ENCODE data around the gene MBP. TPM values are rescaled to one million over a fixed set of nuclear protein-coding genes. Genes with fewer than 3 reads are reported as not detected.

Gene MBP
- total RNA-seq, 1 experiment from 2014 or later = 31.6 TPM

GRCh38 chr18:77056344-77057005 lies 76.1 kb downstream of the MBP start:
- TF ChIP-seq CTCF (IDR thresholded peaks at IDR 0.05; ENCODE audit: unreplicated experiment) = no peak
- Mint-ChIP-seq H3K4me1 (ENCODE audit: insufficient read depth, unreplicated experiment) (no peaks in the 10 kb centered on the region), H3K4me3 (ENCODE audit: unreplicated experiment) (no peak overlapping the region), H3K27me3 (ENCODE audit: insufficient read depth, unreplicated experiment) (no peaks in the 10 kb centered on the region), H3K9me3 (ENCODE audit: unreplicated experiment) (no peaks in the 10 kb centered on the region), H3K27ac (ENCODE audit: low read depth, unreplicated experiment) (no peak overlapping the region), H3K36me3 (ENCODE audit: insufficient read depth, unreplicated experiment) (peaks cover 18% of the 10 kb centered on the region)
- no peak for DNase-seq (ENCODE audit: unreplicated experiment)
- BruUV-seq (replicated peaks) = no TSS peak
- intact Hi-C loops (cut with micrococcal nuclease) = no loop called here
- POLR2A ChIA-PET = no interaction called here
- CTCF ChIA-PET = interaction anchor here (0.6 to 1.4 kb wide), 2 partner anchors 155 to 369 kb away, joined by 3 to 4 read pairs; no protein-coding TSS in a partner anchor

GRCh38 chr18:77055429-77056300 lies 76.9 kb downstream of the MBP start:
- Mint-ChIP-seq H3K27me3 (ENCODE audit: insufficient read depth, unreplicated experiment) (no peaks in the 10 kb centered on the region), H3K4me1 (ENCODE audit: insufficient read depth, unreplicated experiment) (no peaks in the 10 kb centered on the region), H3K4me3 (ENCODE audit: unreplicated experiment) (no peak overlapping the region), H3K9me3 (ENCODE audit: unreplicated experiment) (no peaks in the 10 kb centered on the region), H3K36me3 (ENCODE audit: insufficient read depth, unreplicated experiment) (peaks cover 18% of the 10 kb centered on the region), H3K27ac (ENCODE audit: low read depth, unreplicated experiment) (no peak overlapping the region)
- POLR2A ChIA-PET = no interaction called here
- CTCF ChIA-PET = interaction anchor here (0.6 kb wide), 1 partner anchor 370 kb away, joined by 3 read pairs; no protein-coding TSS in a partner anchor
- no TSS peak for BruUV-seq (replicated peaks)
- no peak for DNase-seq (ENCODE audit: unreplicated experiment)
- no peak for TF ChIP-seq CTCF (IDR thresholded peaks at IDR 0.05; ENCODE audit: unreplicated experiment)
- intact Hi-C loops (cut with micrococcal nuclease) = no loop called here

DNA sequence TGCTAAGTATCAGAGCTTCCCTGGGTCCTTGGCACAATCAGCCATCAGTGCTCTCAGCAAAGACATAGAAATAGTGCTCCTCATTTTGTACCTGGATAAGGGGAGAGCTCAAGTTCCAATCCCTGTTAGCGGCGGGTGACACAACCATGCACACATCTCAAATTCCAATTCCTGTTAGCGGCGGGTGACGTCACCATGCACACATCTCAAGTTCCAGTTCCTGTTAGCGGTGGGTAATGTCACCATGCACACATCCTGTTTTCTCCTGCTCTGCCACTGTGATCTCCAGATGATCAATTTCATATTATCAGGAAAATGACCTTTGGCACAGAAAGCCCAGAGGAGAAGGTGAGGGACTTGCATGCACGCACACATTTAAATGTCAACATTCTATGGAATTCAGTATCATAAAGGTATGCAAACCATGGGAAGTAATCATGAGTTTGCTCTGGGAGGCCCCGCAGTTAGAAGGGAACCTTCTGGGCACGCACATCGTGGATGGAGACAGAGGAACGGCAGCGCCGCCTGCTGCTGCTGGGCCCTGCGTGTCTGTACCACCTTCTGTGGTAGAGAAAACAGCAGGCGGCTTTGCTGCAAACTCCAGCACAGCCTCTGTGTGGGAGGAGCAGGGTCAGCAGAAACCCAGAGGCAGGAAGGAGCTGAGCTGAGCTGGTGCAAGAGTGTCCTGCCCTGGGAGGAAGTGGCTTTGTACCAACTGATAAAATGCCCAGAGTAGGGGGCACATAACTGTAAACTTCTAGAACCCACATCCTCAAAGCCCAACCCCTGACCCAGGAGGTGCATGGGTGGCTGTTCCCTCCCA lies 77.8 kb downstream of the MBP start:
- H3K36me3 Mint-ChIP-seq (ENCODE audit: insufficient read depth, unreplicated experiment) = peaks cover 17% of the 10 kb centered on the region
- no peak overlapping the region for H3K4me3 Mint-ChIP-seq (ENCODE audit: unreplicated experiment)
- no peaks in the 10 kb centered on the region for H3K4me1 Mint-ChIP-seq (ENCODE audit: insufficient read depth, unreplicated experiment)
- H3K9me3 Mint-ChIP-seq (ENCODE audit: unreplicated experiment) = no peaks in the 10 kb centered on the region
- no peak for TF ChIP-seq CTCF (IDR thresholded peaks at IDR 0.05; ENCODE audit: unreplicated experiment)
- intact Hi-C loops (cut with micrococcal nuclease) = no loop called here
- no TSS peak for BruUV-seq (replicated peaks)
- DNase-seq (ENCODE audit: unreplicated experiment) = no peak
- CTCF ChIA-PET = interaction anchor here (3.1 kb wide), 1 partner anchor 71 kb away, joined by 8 read pairs; no protein-coding TSS in a partner anchor
- H3K27ac Mint-ChIP-seq (ENCODE audit: low read depth, unreplicated experiment) = no peak overlapping the region
- POLR2A ChIA-PET = no interaction called here
- no peaks in the 10 kb centered on the region for H3K27me3 Mint-ChIP-seq (ENCODE audit: insufficient read depth, unreplicated experiment)

GRCh38 chr18:77054288-77054605 lies 78.3 kb downstream of the MBP start:
- intact Hi-C loops (cut with micrococcal nuclease) = no loop called here
- Mint-ChIP-seq H3K36me3 (ENCODE audit: insufficient read depth, unreplicated experiment) (peaks cover 12% of the 10 kb centered on the region), H3K4me3 (ENCODE audit: unreplicated experiment) (no peak overlapping the region), H3K4me1 (ENCODE audit: insufficient read depth, unreplicated experiment) (no peaks in the 10 kb centered on the region), H3K27ac (ENCODE audit: low read depth, unreplicated experiment) (no peak overlapping the region), H3K9me3 (ENCODE audit: unreplicated experiment) (no peaks in the 10 kb centered on the region), H3K27me3 (ENCODE audit: insufficient read depth, unreplicated experiment) (no peaks in the 10 kb centered on the region)
- no TSS peak for BruUV-seq (replicated peaks)
- DNase-seq (ENCODE audit: unreplicated experiment) = no peak
- CTCF ChIA-PET = interaction anchor here (3.1 kb wide), 1 partner anchor 70 kb away, joined by 8 read pairs; no protein-coding TSS in a partner anchor
- no peak for TF ChIP-seq CTCF (IDR thresholded peaks at IDR 0.05; ENCODE audit: unreplicated experiment)
- POLR2A ChIA-PET = no interaction called here
